Mucosa of descending colon (tissue), 3 donors: ENCODE results near the gene RPS27L. TPM values are rescaled to one million over a fixed set of nuclear protein-coding genes. Genes with fewer than 3 reads are reported as not detected.
A peak's percentile ranks its signal among the peaks of the same experiment; 100 is the strongest.
"Not testable (repeated sequence)": the region's sequence is repeated elsewhere in the genome, so short reads cannot be mapped to it uniquely, and the experiment has no call there.

ENCODE experiments used
- ATAC-seq: fragments of 200-7000 bp; cut with Tn5 transposase; one replicate; pipeline ENCODE4 v1.9.1; 2020; ENCODE audit warnings: mild to moderate bottlenecking, moderate library complexity
- DNase-seq, 3 donors: peaks; one replicate each; pipeline ENCODE4 v3.0.0-alpha.2; 2020
- H3K36me3 ChIP-seq: fragments of 200-600 bp; one replicate; pipeline ENCODE4 v1.8.0; 2021; ENCODE audit warnings: low read depth, mild to moderate bottlenecking
- H3K4me1 ChIP-seq: fragments of 200-600 bp; one replicate; pipeline ENCODE4 v1.8.0; 2021; ENCODE audit warnings: low read depth, mild to moderate bottlenecking
- H3K4me3 ChIP-seq: fragments of 200-600 bp; one replicate; pipeline ENCODE4 v1.8.0; 2021; ENCODE audit warnings: mild to moderate bottlenecking
- H3K9me3 ChIP-seq: fragments of 200-600 bp; one replicate; pipeline ENCODE4 v1.8.0; 2021; ENCODE audit warnings: mild to moderate bottlenecking
- CTCF ChIP-seq: fragments of 200-600 bp; IDR thresholded peaks from one replicate; pipeline ENCODE4 v1.8.0; 2022; ENCODE audit warnings: antibody characterized with exemption, mild to moderate bottlenecking
- intact Hi-C, 2 donors: fragments of 100-400 bp; cut with DNase I in 1 of 2; cut with micrococcal nuclease in 1 of 2; formaldehyde crosslinking; loops; one replicate each; pipeline versions ENCODE4 v1.11.0 to v1.11.1; 2022; cut with DNase I, micrococcal nuclease
- total RNA-seq, 3 donors: library from RNA; stranded (reverse); fragmentation: NEBNext Ultra II Directional in 2 of 3; extraction: Animal tissue kit (Norgen Biotek cat#: 25700) in 2 of 3; gene quantifications; one replicate each; pipeline versions ENCODE4 v1.2.1 to v1.2.4, GENCODE V29; 2021 to 2023
- donor health status: DM: no; HTN: no; CAD: no; lungs with moderate emphysema.
- donor health status: DM: no; HTN: no; CAD: no.
- donor health status: DM: no; HTN: yes; CAD: no.

Gene RPS27L
- total RNA-seq, 3 donors from 2014 or later: 187 to 234 (median 208) TPM

GRCh38 chr15:63109498-63109897, 47.8 kb downstream of the RPS27L start:
- intact Hi-C loops: no loop called here
- no peaks in the 10 kb centered on the region for H3K4me1 ChIP-seq
- no peaks in the 10 kb centered on the region for H3K9me3 ChIP-seq
- DNase-seq (no peak), ATAC-seq (no peak)
- no peak for TF ChIP-seq CTCF
- H3K4me3 ChIP-seq: no peak overlapping the region
- no peaks in the 10 kb centered on the region for H3K36me3 ChIP-seq

DNA sequence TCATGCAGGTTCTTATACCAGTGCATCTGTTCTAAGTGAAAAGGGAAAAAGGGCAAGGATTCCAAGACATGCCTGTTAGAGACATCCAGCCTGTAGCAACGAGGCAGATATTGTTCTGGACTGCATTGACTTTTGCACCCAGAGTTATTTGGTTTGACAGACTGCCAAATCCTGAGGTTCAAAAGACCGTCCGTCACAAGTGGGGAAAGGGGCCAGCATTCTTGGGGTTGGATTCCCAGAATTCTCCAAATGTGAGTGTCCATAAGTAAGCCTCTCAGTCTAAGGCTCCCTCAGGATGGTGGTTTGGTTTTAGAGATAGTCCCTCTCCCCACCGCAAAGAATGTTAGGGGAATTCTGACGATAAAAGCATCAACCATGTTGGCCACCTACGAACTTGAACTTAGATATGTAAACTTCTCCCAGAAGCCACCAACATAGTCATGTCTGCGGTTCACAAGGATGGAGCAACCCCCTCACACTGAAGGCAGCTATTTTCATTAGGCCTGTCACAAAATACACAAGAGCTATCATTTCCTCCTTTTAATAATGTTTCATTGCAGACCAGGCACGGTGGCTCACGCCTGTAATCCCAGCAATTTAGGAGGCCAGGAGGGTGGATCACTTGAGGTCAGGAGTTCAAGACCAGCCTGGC, 49.3 kb downstream of the RPS27L start:
- ATAC-seq (peak; percentile 76), DNase-seq (peak in 1 of 3 donors; percentile 58)
- no peak for TF ChIP-seq CTCF
- no peak overlapping the region for H3K4me3 ChIP-seq
- H3K36me3 ChIP-seq: no peaks in the 10 kb centered on the region
- no peaks in the 10 kb centered on the region for H3K9me3 ChIP-seq
- H3K4me1 ChIP-seq: no peaks in the 10 kb centered on the region
- intact Hi-C loops: no loop called here

DNA sequence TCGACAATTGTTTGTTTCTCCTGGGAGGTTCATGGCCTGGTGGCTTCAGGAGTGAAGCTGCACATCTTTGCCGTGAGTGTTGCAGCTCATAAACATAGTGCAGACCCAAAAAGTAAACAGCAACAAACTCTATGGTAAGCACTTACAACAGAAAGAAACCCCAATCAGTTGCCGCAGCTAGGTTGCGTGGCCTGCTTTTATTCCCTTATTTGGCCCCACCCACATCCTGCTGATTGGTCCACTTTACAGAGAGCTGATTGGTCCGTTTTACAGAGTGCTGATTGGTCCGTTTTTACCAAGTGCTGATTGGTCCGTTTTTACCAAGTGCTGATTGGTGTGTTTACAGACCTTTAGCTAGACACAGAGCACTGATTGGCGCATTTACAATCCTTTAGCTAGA, 51.9 kb downstream of the RPS27L start:
- intact Hi-C loops: not testable (repeated sequence)

DNA sequence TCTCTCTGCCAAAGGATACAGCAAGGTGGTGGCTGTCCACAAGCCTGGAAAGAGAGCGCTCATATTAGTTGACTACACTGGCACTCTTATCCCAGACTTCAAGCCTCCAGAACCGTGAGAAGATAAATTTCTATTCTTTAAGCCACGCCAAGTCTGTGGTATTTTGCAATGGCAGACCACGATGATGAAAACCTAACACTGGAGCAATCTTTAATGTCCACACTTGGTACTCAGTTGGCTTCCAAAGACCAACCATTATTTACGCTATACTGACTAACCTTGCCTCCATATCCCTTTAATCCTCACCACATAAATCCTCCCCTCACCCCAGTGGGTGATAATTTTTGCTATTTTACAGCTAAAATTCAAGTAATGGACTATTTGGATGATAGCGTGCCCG, 52.5 kb downstream of the RPS27L start:
- no peaks in the 10 kb centered on the region for H3K36me3 ChIP-seq
- intact Hi-C loops: no loop called here
- H3K4me1 ChIP-seq: no peaks in the 10 kb centered on the region
- H3K4me3 ChIP-seq: no peak overlapping the region
- no peaks in the 10 kb centered on the region for H3K9me3 ChIP-seq
- DNase-seq (no peak), ATAC-seq (no peak)
- TF ChIP-seq CTCF: no peak

More for the DNA sequence above, 51.9 kb downstream of the RPS27L start:
- H3K4me3 ChIP-seq, DNase-seq, H3K4me1 ChIP-seq, H3K36me3 ChIP-seq, H3K9me3 ChIP-seq, ATAC-seq: not testable (repeated sequence)

- ATAC-seq: no peak
- Histone ChIP-seq H3K4me1 (no peaks in the 10 kb centered on the region), H3K36me3 (no peaks in the 10 kb centered on the region), H3K9me3 (no peaks in the 10 kb centered on the region), H3K4me3 (no peak overlapping the region)
- DNase-seq: no peak
- intact Hi-C loops: no loop called here
- no peak for TF ChIP-seq CTCF
Measured at GRCh38 chr15:63103416-63103815, 53.9 kb downstream of the RPS27L start.

DNA sequence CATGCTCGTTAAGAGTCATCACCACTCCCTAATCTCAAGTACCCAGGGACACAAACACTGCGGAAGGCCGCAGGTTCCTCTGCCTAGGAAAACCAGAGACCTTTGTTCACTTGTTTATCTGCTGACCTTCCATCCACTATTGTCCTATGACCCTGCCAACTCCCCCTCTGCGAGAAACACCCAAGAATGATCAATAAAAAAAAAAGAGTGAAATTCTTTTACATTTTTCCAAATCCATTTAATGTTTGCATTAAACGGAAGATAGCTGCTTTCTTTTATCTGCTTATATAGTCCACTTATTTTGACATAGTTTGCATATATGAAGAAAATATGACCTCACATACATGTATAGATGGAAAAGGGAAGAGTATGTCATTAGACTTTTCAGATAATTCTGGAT, 57.7 kb downstream of the RPS27L start:
- H3K4me1 ChIP-seq, H3K4me3 ChIP-seq, intact Hi-C loops, H3K9me3 ChIP-seq, ATAC-seq, H3K36me3 ChIP-seq, DNase-seq: not testable (repeated sequence)

GRCh38 chr15:63098901-63099300, 58.4 kb downstream of the RPS27L start:
- H3K9me3 ChIP-seq, intact Hi-C loops, DNase-seq, H3K4me1 ChIP-seq, H3K4me3 ChIP-seq, ATAC-seq, H3K36me3 ChIP-seq: not testable (repeated sequence)

Other genes with a start within 250 kb of the RPS27L start
- gene TPM1, start 114.7 kb downstream of the RPS27L start, total RNA-seq: 1,000 to 10,000 TPM in 1 of 3 donors, 100 to 1,000 TPM in 2; 613 to 1,704 (median 696) TPM
- gene LACTB, start 35.6 kb downstream of the RPS27L start, total RNA-seq: 10 to 100 TPM; 19.8 to 24.0 (median 21.1) TPM
- gene RAB8B, start 32.1 kb upstream of the RPS27L start, total RNA-seq: 10 to 100 TPM in 2 of 3 donors, 1 to 10 TPM in 1; 7.4 to 26.4 (median 18.3) TPM
- 10 to 100 TPM in 2 of 3 donors, 1 to 10 TPM in 1; 6.1 to 12.7 (median 11.4) TPM for gene APH1B, start 120.1 kb upstream of the RPS27L start, total RNA-seq
- 100 to 1,000 TPM; 141 to 645 (median 213) TPM for gene CA12, start 224.4 kb upstream of the RPS27L start, total RNA-seq